HG03460 (cell line): ENCODE data around the gene PKP4.

Experiments used
- ATAC-seq: cut with Tn5 transposase; IDR thresholded peaks from one replicate; pipeline ENCODE4 v1.9.1; 2021; ENCODE audit not compliant: unreplicated experiment

Gene PKP4

GRCh38 chr2:158530829-158531228 lies 74.1 kb downstream of the PKP4 start:
- no peak for ATAC-seq

- no peak for ATAC-seq
These were observed 76.3 kb downstream of the PKP4 start for GRCh38 chr2:158533009-158533408.

- ATAC-seq, result no peak
These were observed 82.6 kb downstream of the PKP4 start for GRCh38 chr2:158539176-158540005.

- ATAC-seq, result no peak
These were observed 85.8 kb downstream of the PKP4 start for GRCh38 chr2:158542577-158542976.

GRCh38 chr2:158543957-158544356 lies 87.2 kb downstream of the PKP4 start:
- no peak for ATAC-seq

- ATAC-seq, result no peak
These were observed 88.2 kb downstream of the PKP4 start for GRCh38 chr2:158544998-158545397.

GRCh38 chr2:158546412-158547144 lies 89.8 kb downstream of the PKP4 start:
- ATAC-seq, result peak; percentile 67

- no peak for ATAC-seq
These were observed 96.5 kb downstream of the PKP4 start for GRCh38 chr2:158553257-158553656.

- ATAC-seq, result no peak
These were observed 98.2 kb downstream of the PKP4 start for GRCh38 chr2:158554996-158555395.

GRCh38 chr2:158556124-158556523 lies 99.4 kb downstream of the PKP4 start:
- no peak for ATAC-seq

- ATAC-seq, result no peak
These were observed 101.0 kb downstream of the PKP4 start for GRCh38 chr2:158557752-158558151.

GRCh38 chr2:158559252-158559651 lies 102.5 kb downstream of the PKP4 start:
- no peak for ATAC-seq

- ATAC-seq, result no peak
These were observed 103.5 kb downstream of the PKP4 start for GRCh38 chr2:158560259-158560658.

GRCh38 chr2:158561054-158561453 lies 104.3 kb downstream of the PKP4 start:
- ATAC-seq, result no peak

- ATAC-seq, result no peak
These were observed 110.5 kb downstream of the PKP4 start for GRCh38 chr2:158567208-158567607.

- no peak for ATAC-seq
These were observed 112.5 kb downstream of the PKP4 start for GRCh38 chr2:158569284-158569683.

- ATAC-seq, result no peak
These were observed 114.1 kb downstream of the PKP4 start for GRCh38 chr2:158570869-158571268.

GRCh38 chr2:158573739-158574138 lies 117.0 kb downstream of the PKP4 start:
- no peak for ATAC-seq

- no peak for ATAC-seq
These were observed 118.4 kb downstream of the PKP4 start for GRCh38 chr2:158575051-158575635.

- ATAC-seq, result no peak
These were observed 120.4 kb downstream of the PKP4 start for GRCh38 chr2:158577141-158577540.

GRCh38 chr2:158578703-158579330 lies 122.1 kb downstream of the PKP4 start:
- peak; percentile 85 for ATAC-seq
